SK-N-SH (cell line): ENCODE measurements around the gene SPRED3. TPM values are rescaled to one million over a fixed set of nuclear protein-coding genes. Genes with fewer than 3 reads are reported as not detected.

Experiments used
- CTCF ChIA-PET: fragments of 300-600, 350-600 bp; formaldehyde crosslinking; extraction: SDS; loops from one replicate; lab custom pipeline; 2021; lab: Yijun Ruan, JAX
- POLR2A ChIA-PET: fragments of 350-600 bp; sonication (Branson Sonifier 250); formaldehyde crosslinking; extraction: SDS; loops from one replicate; lab custom pipeline; 2020; ENCODE audit warnings: antibody characterized with exemption, inconsistent platforms; lab: Yijun Ruan, JAX
- DNase-seq: peaks from one replicate; pipeline ENCODE4 v3.0.0; 2012
- H2AFZ ChIP-seq: fragments of 200-600 bp; sonication (generic); 2 replicates; pipeline ENCODE4 v1.8.1; 2016; ENCODE audit warnings: antibody characterized with exemption, mild to moderate bottlenecking, low read depth
- H3F3A ChIP-seq: fragments of 200-600 bp; sonication (generic); replicated peaks from 2 replicates; pipeline ENCODE3; 2016; ENCODE audit warnings: antibody characterized with exemption, mild to moderate bottlenecking; ENCODE audit not compliant: insufficient read depth
- H3K27ac ChIP-seq, 2 experiments: fragments of 200-500 bp in 1 of 2; fragments of 200-600 bp in 1 of 2; sonication (Bioruptor generic) in 1 of 2; sonication (generic), shearing (Covaris generic) in 1 of 2; 2 replicates each; pipeline versions ENCODE4 v1.5.1 to v1.6.1; 2014 to 2016; ENCODE audit warnings: low read depth in 2 of 2, inconsistent platforms in 1 of 2, low read length in 1 of 2, mild to moderate bottlenecking in 1 of 2, mixed read lengths in 1 of 2
- H3K27me3 ChIP-seq: fragments of 200-600 bp; sonication (generic), shearing (Covaris generic); 2 replicates; pipeline ENCODE4 v1.6.1; 2016; ENCODE audit warnings: mixed run types; ENCODE audit not compliant: insufficient read depth
- H3K36me3 ChIP-seq, 2 experiments: fragments of 200-500 bp in 1 of 2; fragments of 200-600 bp in 1 of 2; sonication (Bioruptor generic) in 1 of 2; sonication (generic) in 1 of 2; replicated peaks in 1 of 2; 2 replicates each; pipeline versions ENCODE3 to v1.5.1; 2014 to 2016; ENCODE audit warnings: low read length in 1 of 2, mild to moderate bottlenecking in 1 of 2; ENCODE audit not compliant: insufficient read depth in 2 of 2, control insufficient read depth in 1 of 2
- H3K4me1 ChIP-seq, 2 experiments: fragments of 200-500 bp in 1 of 2; fragments of 200-600 bp in 1 of 2; sonication (Bioruptor generic) in 1 of 2; sonication (generic), shearing (Covaris generic) in 1 of 2; 2 replicates each; pipeline versions ENCODE4 v1.5.1 to v1.6.1; 2014 to 2016; ENCODE audit warnings: low read depth in 1 of 2, low read length in 1 of 2, mixed run types in 1 of 2; ENCODE audit not compliant: insufficient read depth in 2 of 2, control insufficient read depth in 1 of 2
- H3K4me2 ChIP-seq: fragments of 200-600 bp; sonication (generic), shearing (Covaris generic); 2 replicates; pipeline ENCODE4 v1.6.1; 2017; ENCODE audit warnings: mixed run types
- H3K4me3 ChIP-seq, 2 experiments: fragments of 200-500 bp in 1 of 2; fragments of 200-600 bp in 1 of 2; sonication (Bioruptor generic) in 1 of 2; sonication (generic), shearing (Covaris generic) in 1 of 2; 2 replicates each; pipeline versions ENCODE4 v1.5.1 to v1.8.1; 2014 to 2016; ENCODE audit warnings: low read depth in 2 of 2, inconsistent platforms in 1 of 2, low read length in 1 of 2, mild to moderate bottlenecking in 1 of 2, mixed read lengths in 1 of 2, moderate library complexity in 1 of 2
- H3K79me2 ChIP-seq: fragments of 200-600 bp; sonication (generic); 2 replicates; pipeline ENCODE4 v1.8.1; 2017; ENCODE audit warnings: mild to moderate bottlenecking; ENCODE audit not compliant: insufficient read depth
- H3K9ac ChIP-seq: fragments of 200-600 bp; sonication (generic); 2 replicates; pipeline ENCODE4 v1.6.1; 2017; ENCODE audit warnings: mixed run types
- H3K9me2 ChIP-seq: fragments of 200-600 bp; sonication (generic); 2 replicates; pipeline ENCODE4 v1.6.1; 2017; ENCODE audit warnings: mixed run types
- H3K9me3 ChIP-seq: fragments of 200-600 bp; sonication (generic); 2 replicates; pipeline ENCODE4 v1.6.1; 2017; ENCODE audit warnings: mixed run types, mild to moderate bottlenecking, moderate library complexity
- H4K20me1 ChIP-seq: fragments of 200-600 bp; sonication (generic); 2 replicates; pipeline ENCODE4 v1.6.1; 2017; ENCODE audit warnings: mild to moderate bottlenecking, mixed run types; ENCODE audit not compliant: insufficient read depth
- EP300 ChIP-seq, 2 experiments: IDR thresholded peaks; 2 replicates each; pipeline versions ENCODE4 v1.4.0 to v1.6.1; 2012; ENCODE audit warnings: borderline replicate concordance in 1 of 2, low read depth in 1 of 2, low read length in 1 of 2
- GABPA ChIP-seq: IDR thresholded peaks from 2 replicates; pipeline ENCODE4 v1.4.0; 2012; ENCODE audit warnings: low read depth, mild to moderate bottlenecking
- GATA2 ChIP-seq: sonication (generic); formaldehyde crosslinking; IDR thresholded peaks from 2 replicates; pipeline ENCODE4 v1.5.0; 2020; ENCODE audit warnings: mild to moderate bottlenecking, missing genetic modification reagents
- JUND ChIP-seq: IDR thresholded peaks from 2 replicates; pipeline ENCODE4 v1.4.0; 2012
- NFIC ChIP-seq: IDR thresholded peaks from 2 replicates; pipeline ENCODE4 v1.4.0; 2012; ENCODE audit warnings: borderline replicate concordance
- NRF1 ChIP-seq: IDR thresholded peaks from 2 replicates; pipeline ENCODE4 v1.6.1; 2012; ENCODE audit warnings: low read depth, mild to moderate bottlenecking, low read length
- RCOR1 ChIP-seq: fragments of 150-350 bp; IDR thresholded peaks from 2 replicates; pipeline ENCODE4 v1.6.1; 2017; ENCODE audit warnings: antibody characterized with exemption, low read length
- REST ChIP-seq: IDR thresholded peaks from 2 replicates; pipeline ENCODE4 v1.6.1; 2012; ENCODE audit warnings: mild to moderate bottlenecking, low read depth, low read length, moderate library complexity
- RFX5 ChIP-seq: IDR thresholded peaks from 2 replicates; pipeline ENCODE4 v1.6.1; 2012; ENCODE audit warnings: mild to moderate bottlenecking, improper control_type of control experiment, low read length
- RXRA ChIP-seq: IDR thresholded peaks from 2 replicates; pipeline ENCODE4 v1.4.0; 2012; ENCODE audit warnings: low read depth, mild to moderate bottlenecking, borderline replicate concordance
- TAF1 ChIP-seq: IDR thresholded peaks from 2 replicates; pipeline ENCODE4 v1.6.1; 2012; ENCODE audit warnings: low read depth, mild to moderate bottlenecking, low read length, moderate library complexity, borderline replicate concordance
- TCF12 ChIP-seq: IDR thresholded peaks from 2 replicates; pipeline ENCODE4 v1.4.0; 2012
- USF2 ChIP-seq: fragments of 150-350 bp; IDR thresholded peaks from 2 replicates; pipeline ENCODE4 v1.6.1; 2017; ENCODE audit warnings: antibody characterized with exemption, low read length, low read depth, borderline replicate concordance
- ZBTB33 ChIP-seq: IDR thresholded peaks from 2 replicates; pipeline ENCODE4 v1.4.0; 2012; ENCODE audit warnings: low read depth, borderline replicate concordance
- WGBS: methylation state at CpG from one replicate; pipeline ENCODE4 v1.1.6; 2017; ENCODE audit warnings: low lambda C conversion rate; 5-methylcytosine and 5-hydroxymethylcytosine counted together
- polyA plus RNA-seq, 3 experiments: library from polyadenylated mRNA; depleted of rRNA; stranded (reverse); fragments of >200 nt; gene quantifications; 2 replicates each; pipeline ENCODE4 v1.2.3, GENCODE V29; 2012
- TF ChIP-seq, protein P1 (sequence below): IDR thresholded peaks from 2 replicates; pipeline ENCODE4; 2012

The SPRED3 gene
- polyA plus RNA-seq, 1 of the 3 experiments (the other 2 are of a cell fraction): 11.1 TPM

DNA sequence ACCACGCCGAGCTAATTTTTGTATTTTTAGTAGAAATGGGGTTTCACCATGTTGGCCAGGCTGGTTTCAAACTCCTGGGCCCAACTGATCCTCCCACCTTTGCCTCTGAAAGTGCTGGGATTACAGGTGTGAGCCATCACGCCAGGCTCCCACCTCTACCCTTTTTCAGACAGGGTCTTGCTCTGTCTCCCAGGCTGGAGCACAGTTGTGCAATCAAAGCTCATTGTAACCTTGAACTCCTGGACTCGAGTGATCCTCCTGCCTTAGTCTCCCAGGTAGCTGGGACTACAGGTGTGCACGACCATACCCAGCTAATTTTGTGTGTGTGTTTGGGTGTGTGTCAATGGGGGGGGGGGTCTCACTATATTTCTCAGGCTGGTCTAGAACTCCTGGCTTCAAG is 35.8 kb downstream of the SPRED3 start:
- no peak overlapping the region for H3K9ac ChIP-seq
- POLR2A ChIA-PET: no interaction called here
- CTCF ChIA-PET: interaction anchor here (3.5 kb wide), 1 partner anchor 21 kb away, joined by 9 read pairs; the partner anchor contains the start of gene FAM98C
- no peak for DNase-seq
- H3K27ac ChIP-seq: no peak overlapping the region
- no peaks in the 10 kb centered on the region for H4K20me1 ChIP-seq
- H3K4me2 ChIP-seq: no peak overlapping the region
- H3K4me1 ChIP-seq: no peaks in the 10 kb centered on the region
- TF ChIP-seq JUND: no peak
- no peak for TF ChIP-seq RFX5
- no peak for TF ChIP-seq NRF1
- TF ChIP-seq RCOR1: no peak
- TF ChIP-seq ZBTB33: no peak
- no peak for TF ChIP-seq TAF1
- TF ChIP-seq GATA2: no peak
- TF ChIP-seq USF2: no peak
- no peak for TF ChIP-seq TCF12
- no peak for TF ChIP-seq EP300 (IDR thresholded peaks at IDR 0.05; ENCODE audit: borderline replicate concordance in 1 of 2, low read depth in 1 of 2, low read length in 1 of 2)
- H3K9me3 ChIP-seq: no peaks in the 10 kb centered on the region
- H3K79me2 ChIP-seq: no peaks in the 10 kb centered on the region
- H3F3A ChIP-seq: no peaks in the 10 kb centered on the region
- WGBS: 66% methylated on average over 5 of the region's 5 CpGs
- no peaks in the 10 kb centered on the region for H3K9me2 ChIP-seq
- H3K4me3 ChIP-seq: no peak overlapping the region
- no peaks in the 10 kb centered on the region for H3K36me3 ChIP-seq
- no peaks in the 10 kb centered on the region for H3K27me3 ChIP-seq
- H2AFZ ChIP-seq: no peak overlapping the region

DNA sequence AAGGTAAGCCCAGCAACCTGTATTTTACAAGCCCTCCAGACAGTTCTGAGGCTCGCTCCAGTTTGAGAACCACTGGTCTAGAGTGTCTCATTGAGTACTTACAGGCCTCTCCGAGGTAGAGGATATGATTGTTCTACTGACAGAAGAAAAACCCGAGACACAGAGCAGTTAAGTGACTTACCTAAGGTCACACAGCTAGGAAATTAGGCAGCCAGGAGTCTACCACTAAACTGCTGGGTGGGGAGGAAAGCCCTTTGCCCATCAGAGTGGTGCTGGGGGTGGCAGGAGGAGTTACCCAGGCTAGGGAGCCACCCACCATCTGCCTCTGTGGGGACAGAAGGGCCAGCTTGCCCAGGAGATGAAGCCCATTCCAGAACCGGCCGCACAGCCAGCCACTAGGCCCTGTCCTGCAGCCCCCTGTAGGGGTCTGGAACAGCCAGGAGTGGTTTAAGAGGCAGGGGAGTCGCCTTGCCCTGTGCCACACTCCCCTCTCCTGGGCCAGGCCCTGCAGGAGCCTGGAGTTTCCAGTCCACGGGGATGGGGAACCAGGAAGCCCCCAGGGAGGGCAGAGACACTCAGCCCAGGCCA is 36.8 kb downstream of the SPRED3 start:
- DNase-seq: no peak
- Histone ChIP-seq H3K36me3 (no peaks in the 10 kb centered on the region), H3K4me2 (no peak overlapping the region), H2AFZ (no peak overlapping the region), H3K4me3 (no peak overlapping the region), H3K9me3 (no peaks in the 10 kb centered on the region), H3K27me3 (0 out of 2 replicates have a peak, but pooled peaks cover 4% of the 10 kb centered on the region), H3K9ac (no peak overlapping the region), H3K79me2 (no peaks in the 10 kb centered on the region), H4K20me1 (no peaks in the 10 kb centered on the region), H3F3A (no peaks in the 10 kb centered on the region), H3K27ac (no peak overlapping the region), H3K9me2 (no peaks in the 10 kb centered on the region), H3K4me1 (no peaks in the 10 kb centered on the region)
- TF ChIP-seq GABPA (no peak), TAF1 (no peak), JUND (no peak), NFIC (no peak), USF2 (no peak), ZBTB33 (no peak), REST (no peak), RXRA (no peak)
- TF ChIP-seq, protein P1, sequence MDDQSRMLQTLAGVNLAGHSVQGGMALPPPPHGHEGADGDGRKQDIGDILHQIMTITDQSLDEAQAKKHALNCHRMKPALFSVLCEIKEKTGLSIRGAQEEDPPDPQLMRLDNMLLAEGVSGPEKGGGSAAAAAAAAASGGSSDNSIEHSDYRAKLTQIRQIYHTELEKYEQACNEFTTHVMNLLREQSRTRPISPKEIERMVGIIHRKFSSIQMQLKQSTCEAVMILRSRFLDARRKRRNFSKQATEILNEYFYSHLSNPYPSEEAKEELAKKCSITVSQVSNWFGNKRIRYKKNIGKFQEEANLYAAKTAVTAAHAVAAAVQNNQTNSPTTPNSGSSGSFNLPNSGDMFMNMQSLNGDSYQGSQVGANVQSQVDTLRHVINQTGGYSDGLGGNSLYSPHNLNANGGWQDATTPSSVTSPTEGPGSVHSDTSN: no peak
- WGBS: 49% methylated on average over 3 of the region's 7 CpGs
- POLR2A ChIA-PET: no interaction called here
- CTCF ChIA-PET: interaction anchor here (3.5 kb wide), 1 partner anchor 22 kb away, joined by 9 read pairs; the partner anchor contains the start of gene FAM98C
